Measurements from ENCODE around the gene MAVS.
"Not testable (repeated sequence)": the region's sequence is repeated elsewhere in the genome, so short reads cannot be mapped to it uniquely, and the experiment has no call there.

The MAVS gene

DNA sequence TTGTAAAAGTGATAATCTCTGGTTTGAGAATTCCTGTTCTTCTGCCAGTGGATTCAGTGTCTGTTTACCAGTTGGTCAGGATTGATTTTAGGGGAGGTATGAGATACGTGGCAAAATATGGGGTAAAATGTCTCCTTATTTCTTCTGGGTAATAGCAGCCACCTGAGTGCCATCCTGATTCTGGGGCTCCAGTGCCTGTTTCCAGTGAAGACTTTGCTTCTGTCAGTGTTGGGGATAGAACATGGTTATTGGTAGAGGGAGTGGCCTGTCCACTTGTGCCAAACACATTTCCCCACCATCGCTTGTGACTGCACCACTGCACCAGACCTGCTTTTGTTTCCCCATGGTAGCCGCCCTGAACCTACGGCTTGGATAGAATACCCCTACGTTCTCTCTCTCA, 58.2 kb downstream of the MAVS start:
- DNase-seq (ENCODE audit: low spot score) (no peak), ATAC-seq (ENCODE audit: low read depth) (no peak)
- Histone ChIP-seq H3K9me3 (ENCODE audit: severe bottlenecking) (no peaks in the 10 kb centered on the region), H3K4me3 (ENCODE audit: severe bottlenecking) (no peak overlapping the region), H3K27ac (ENCODE audit: poor library complexity, severe bottlenecking) (no peak overlapping the region), H3K36me3 (ENCODE audit: low read depth) (peaks cover 48% of the 10 kb centered on the region), H3K4me1 (ENCODE audit: insufficient read depth, poor library complexity, severe bottlenecking) (peaks cover 25% of the 10 kb centered on the region), H3K27me3 (ENCODE audit: insufficient read depth, poor library complexity, severe bottlenecking) (no peaks in the 10 kb centered on the region)
- TF ChIP-seq, protein P1, sequence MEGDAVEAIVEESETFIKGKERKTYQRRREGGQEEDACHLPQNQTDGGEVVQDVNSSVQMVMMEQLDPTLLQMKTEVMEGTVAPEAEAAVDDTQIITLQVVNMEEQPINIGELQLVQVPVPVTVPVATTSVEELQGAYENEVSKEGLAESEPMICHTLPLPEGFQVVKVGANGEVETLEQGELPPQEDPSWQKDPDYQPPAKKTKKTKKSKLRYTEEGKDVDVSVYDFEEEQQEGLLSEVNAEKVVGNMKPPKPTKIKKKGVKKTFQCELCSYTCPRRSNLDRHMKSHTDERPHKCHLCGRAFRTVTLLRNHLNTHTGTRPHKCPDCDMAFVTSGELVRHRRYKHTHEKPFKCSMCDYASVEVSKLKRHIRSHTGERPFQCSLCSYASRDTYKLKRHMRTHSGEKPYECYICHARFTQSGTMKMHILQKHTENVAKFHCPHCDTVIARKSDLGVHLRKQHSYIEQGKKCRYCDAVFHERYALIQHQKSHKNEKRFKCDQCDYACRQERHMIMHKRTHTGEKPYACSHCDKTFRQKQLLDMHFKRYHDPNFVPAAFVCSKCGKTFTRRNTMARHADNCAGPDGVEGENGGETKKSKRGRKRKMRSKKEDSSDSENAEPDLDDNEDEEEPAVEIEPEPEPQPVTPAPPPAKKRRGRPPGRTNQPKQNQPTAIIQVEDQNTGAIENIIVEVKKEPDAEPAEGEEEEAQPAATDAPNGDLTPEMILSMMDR (IDR thresholded peaks at IDR 0.05; ENCODE audit: poor library complexity, severe bottlenecking), result no peak

DNA sequence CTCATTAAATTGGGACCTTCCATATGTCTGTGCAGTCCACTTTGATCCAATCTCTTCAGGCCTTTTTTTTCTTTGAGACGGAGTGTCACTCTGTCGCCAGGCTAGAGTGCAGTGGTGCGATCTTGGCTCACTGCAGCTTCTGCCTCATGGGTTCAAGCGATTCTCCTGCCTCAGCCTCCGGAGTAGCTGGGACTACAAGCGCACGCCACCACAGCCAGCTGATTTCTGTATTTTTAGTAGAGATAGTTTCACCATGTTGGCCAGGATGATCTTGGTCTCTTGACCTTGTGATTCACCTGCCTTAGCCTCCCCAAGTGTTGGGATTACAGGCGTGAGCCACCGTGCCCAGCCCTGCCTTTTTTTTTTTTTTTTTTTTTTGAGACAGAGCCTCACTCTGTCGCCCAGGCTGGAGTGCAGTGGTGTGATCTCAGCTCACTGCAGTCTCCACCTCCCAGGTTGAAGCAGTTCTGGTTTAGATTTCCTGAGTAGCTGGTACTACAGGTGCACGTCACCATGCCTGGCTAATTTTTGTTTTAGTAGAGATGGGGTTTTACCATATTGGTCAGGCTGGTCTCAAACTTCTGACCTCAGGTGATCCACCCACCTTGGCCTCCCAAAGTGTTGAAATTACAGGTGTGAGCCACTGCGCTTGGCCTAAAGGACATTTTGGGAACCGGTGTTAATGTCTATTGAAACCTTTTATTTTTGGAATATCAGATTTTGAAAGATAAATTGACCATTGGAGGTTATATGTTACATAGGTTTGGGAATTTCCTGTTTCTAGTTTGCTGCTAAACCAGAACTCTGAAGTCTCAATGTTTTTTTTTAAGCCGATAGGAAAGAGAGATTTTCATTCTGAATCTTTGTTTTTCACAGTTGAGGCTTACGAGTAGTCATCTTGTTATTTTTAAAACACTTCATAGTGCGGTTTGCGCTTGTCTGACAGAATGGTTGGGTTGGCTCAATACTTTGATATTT, 60.4 kb downstream of the MAVS start:
- not testable (repeated sequence) for H3K9me3 ChIP-seq (ENCODE audit: severe bottlenecking); H3K4me1 ChIP-seq (ENCODE audit: insufficient read depth, poor library complexity, severe bottlenecking); ATAC-seq (ENCODE audit: low read depth); DNase-seq (ENCODE audit: low spot score); H3K27ac ChIP-seq (ENCODE audit: poor library complexity, severe bottlenecking); H3K4me3 ChIP-seq (ENCODE audit: severe bottlenecking); H3K27me3 ChIP-seq (ENCODE audit: insufficient read depth, poor library complexity, severe bottlenecking)
- H3K36me3 ChIP-seq (ENCODE audit: low read depth), result peaks cover 54% of the 10 kb centered on the region

DNA sequence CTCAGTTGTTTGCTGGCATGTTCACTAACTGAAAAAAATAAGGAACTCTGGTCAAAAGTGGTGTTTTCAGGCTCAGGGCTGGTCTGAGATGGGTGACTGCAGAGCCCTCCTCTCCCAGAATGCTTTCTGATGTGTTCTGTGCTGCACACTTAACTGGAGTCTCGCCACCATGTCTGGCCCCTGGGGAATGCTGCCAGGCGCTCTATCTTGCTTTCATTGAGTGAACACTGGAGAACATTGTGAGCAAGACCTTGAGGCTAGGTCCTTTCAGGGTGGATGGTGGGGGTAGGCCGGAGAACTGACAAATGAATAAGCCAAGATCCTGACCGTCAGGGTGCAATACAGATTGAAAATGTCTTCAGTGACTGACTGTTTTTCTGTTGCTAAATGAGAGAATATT, 62.0 kb downstream of the MAVS start:
- H3K4me1 ChIP-seq (ENCODE audit: insufficient read depth, poor library complexity, severe bottlenecking), result no peaks in the 10 kb centered on the region
- TF ChIP-seq, protein P1 (IDR thresholded peaks at IDR 0.05; ENCODE audit: poor library complexity, severe bottlenecking), result no peak
- no peak overlapping the region for H3K27ac ChIP-seq (ENCODE audit: poor library complexity, severe bottlenecking)
- DNase-seq (ENCODE audit: low spot score) (no peak), ATAC-seq (ENCODE audit: low read depth) (no peak)
- peaks cover 64% of the 10 kb centered on the region for H3K36me3 ChIP-seq (ENCODE audit: low read depth)
- H3K9me3 ChIP-seq (ENCODE audit: severe bottlenecking), result no peaks in the 10 kb centered on the region
- no peak overlapping the region for H3K4me3 ChIP-seq (ENCODE audit: severe bottlenecking)
- no peaks in the 10 kb centered on the region for H3K27me3 ChIP-seq (ENCODE audit: insufficient read depth, poor library complexity, severe bottlenecking)

DNA sequence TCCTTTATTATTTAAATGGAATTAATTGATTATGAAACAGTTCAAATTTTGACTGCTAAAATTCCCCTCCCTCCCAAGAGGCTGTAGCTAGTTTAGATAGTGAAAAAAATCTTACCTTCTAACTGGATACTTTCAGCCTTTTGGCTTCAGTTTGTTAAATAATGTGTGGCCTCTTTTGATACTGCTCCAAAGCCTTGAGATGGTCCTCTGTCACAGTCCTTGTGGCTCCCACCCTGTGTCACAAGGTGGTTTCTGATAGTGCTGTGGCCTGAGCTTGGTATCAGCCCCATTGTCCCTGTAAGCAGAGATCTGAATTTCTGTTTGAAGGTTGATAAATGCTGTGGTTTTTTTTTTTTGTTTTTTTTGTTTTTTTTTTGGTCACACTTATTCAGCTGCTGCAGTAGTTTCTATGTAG, 63.3 kb downstream of the MAVS start:
- Histone ChIP-seq H3K36me3 (ENCODE audit: low read depth) (peaks cover 76% of the 10 kb centered on the region), H3K27ac (ENCODE audit: poor library complexity, severe bottlenecking) (no peak overlapping the region), H3K9me3 (ENCODE audit: severe bottlenecking) (no peaks in the 10 kb centered on the region), H3K27me3 (ENCODE audit: insufficient read depth, poor library complexity, severe bottlenecking) (no peaks in the 10 kb centered on the region), H3K4me1 (ENCODE audit: insufficient read depth, poor library complexity, severe bottlenecking) (no peaks in the 10 kb centered on the region), H3K4me3 (ENCODE audit: severe bottlenecking) (no peak overlapping the region)
- TF ChIP-seq, protein P1 (IDR thresholded peaks at IDR 0.05; ENCODE audit: poor library complexity, severe bottlenecking), result no peak
- DNase-seq (ENCODE audit: low spot score) (no peak), ATAC-seq (ENCODE audit: low read depth) (no peak)

DNA sequence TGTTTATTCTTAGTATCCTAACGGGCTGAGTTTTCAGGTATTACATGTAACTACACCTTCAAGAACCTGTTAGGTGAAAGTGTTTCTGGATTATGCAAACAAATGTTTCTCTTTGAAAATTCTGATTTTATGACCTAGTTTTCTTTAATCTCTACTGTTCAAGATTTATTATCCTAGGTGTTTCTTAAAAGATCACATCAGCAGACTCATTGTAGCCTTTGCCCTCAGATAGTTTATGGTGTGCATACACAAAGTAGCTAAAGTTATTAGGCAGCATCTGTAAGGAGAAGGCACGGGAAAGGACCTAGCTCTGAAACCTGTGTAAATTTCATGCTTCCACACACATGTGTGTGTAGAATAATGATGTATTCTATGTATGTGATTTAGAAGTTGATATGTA, 64.2 kb downstream of the MAVS start:
- TF ChIP-seq, protein P1 (IDR thresholded peaks at IDR 0.05; ENCODE audit: poor library complexity, severe bottlenecking), result no peak
- no peak for ATAC-seq (ENCODE audit: low read depth)
- Histone ChIP-seq H3K4me1 (ENCODE audit: insufficient read depth, poor library complexity, severe bottlenecking) (no peaks in the 10 kb centered on the region), H3K27ac (ENCODE audit: poor library complexity, severe bottlenecking) (no peak overlapping the region), H3K27me3 (ENCODE audit: insufficient read depth, poor library complexity, severe bottlenecking) (no peaks in the 10 kb centered on the region), H3K9me3 (ENCODE audit: severe bottlenecking) (no peaks in the 10 kb centered on the region), H3K4me3 (ENCODE audit: severe bottlenecking) (no peak overlapping the region), H3K36me3 (ENCODE audit: low read depth) (peaks cover 85% of the 10 kb centered on the region)
- DNase-seq (ENCODE audit: low spot score), result no peak
